ENCODE data around the gene GRAMD1B.
"Not testable (repeated sequence)": the region's sequence is repeated elsewhere in the genome, so short reads cannot be mapped to it uniquely, and the experiment has no call there.

Gene GRAMD1B

DNA sequence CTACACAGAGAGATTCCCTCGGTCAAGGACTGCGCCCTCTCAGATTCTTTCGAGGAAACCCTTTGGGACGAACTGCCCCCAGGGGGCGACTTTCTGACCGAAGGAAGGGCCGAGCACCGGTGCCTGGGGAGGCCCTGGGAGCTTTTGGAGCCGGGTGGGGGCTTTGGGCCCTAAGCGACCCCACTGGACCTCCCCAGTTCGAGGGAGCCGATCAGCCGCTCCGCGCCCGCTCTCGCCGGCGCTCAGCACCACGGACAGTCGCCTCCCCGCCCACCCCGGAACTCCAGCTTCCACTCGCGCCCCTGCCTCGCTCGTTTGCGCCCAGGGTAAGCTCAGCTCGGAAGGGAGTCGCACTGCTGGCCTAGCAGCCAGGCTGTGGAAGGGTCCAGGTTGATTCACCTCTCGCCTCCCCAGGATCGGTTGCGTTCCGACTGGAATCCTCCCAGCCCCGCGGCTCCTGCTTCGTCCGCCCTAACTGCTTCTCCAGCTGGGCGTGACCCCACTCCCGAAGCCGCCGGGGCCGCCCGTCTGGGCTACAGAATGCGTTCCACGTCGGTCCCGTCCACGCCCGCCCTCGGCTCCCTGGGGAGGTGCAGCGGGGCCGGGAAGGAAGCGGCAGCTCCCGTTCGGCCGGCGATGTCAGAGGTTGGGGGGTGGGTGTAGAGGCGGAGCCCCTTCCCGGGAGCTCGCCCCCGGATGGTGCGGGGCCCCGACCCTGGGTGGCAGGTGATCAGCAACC is 223.9 kb downstream of the GRAMD1B start:
- DNase-seq, result no peak

DNA sequence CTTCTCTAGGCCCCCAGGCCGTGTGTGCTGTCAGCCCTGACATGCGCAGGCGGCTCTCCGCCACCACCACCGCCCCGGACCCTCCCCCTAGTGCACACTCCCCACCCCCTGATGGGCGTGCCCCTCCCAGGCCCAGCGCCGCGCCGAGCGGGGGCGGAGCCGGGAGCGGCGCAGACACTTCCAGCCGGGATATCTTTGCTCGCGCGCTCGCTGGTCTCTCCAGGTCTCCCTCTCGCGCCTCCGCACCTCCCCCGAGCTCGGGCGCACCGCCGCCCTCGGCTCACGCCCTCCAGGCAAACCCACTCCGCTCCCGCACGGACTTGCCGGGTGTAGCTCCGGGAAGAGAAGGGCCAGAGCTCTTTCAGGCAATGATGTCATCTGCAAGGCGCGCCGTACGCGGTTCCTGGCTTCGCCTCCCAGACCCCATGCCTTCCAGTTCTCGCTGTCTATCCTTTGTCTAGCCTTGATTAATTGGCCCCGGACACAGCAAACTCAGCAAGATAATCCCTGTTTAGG is 224.6 kb downstream of the GRAMD1B start, which contains the start of gene SCN3B:
SCN3B (minus strand) TSS at position 59 of the 516 bp plus-strand sequence. CDS start 823 bp downstream, outside the sequence.
- peak; percentile 78 for DNase-seq

DNA sequence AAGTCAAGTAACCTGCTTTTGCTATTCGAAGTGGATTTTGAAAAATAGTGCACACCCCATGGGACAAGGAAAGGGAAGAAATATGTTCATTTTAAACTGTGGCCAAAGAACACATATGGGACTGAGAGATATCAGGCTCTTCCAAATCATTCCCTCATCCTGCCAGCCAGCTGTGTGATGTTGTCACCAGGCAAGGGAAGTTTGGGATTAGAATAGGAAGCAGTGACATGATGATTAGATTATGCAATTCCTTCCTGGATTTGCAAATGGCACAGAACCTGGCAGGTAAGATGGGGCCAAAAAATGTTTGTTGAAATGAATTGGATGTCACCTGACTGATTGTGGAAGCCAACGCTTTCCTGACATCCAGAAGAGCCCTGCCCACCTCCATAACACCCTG is 229.2 kb downstream of the GRAMD1B start:
- no peak for DNase-seq

DNA sequence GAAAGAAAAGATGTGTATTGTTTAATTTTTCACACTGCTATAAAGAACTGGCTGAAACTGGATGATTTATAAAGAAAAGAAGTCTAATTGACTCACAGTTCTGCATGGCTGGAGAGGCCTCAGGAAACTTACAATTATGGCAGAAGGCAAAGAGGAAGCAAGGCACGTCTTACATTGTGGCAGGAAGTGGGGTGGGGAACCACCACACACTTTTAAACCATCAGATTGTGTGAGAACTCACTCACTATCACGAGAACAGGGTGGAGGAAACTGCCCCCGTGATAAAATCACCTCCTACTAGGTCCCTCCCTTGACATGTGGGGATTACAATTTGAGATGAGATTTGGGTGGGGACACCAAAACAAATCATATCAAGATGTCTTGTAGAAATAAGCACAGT is 229.9 kb downstream of the GRAMD1B start:
- not testable (repeated sequence) for DNase-seq

DNA sequence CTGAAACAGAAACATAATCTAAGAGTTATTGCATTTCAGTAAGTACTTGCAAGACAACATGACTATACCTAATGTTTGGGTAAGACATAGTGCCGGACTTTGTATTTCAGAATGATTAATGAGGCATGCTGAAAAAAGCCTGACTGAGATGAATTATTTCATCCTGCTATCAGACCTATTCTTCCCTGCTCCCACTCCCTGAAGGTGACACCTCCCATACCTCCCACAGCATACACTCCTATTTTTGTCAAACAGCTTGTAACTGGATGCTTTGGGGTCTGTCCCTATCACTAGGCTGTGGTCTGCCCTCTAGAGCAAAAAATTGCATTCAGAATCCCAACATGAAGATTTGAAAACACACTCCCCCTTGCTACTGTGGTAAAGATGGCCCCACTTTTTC is 235.2 kb downstream of the GRAMD1B start:
- DNase-seq, result no peak

DNA sequence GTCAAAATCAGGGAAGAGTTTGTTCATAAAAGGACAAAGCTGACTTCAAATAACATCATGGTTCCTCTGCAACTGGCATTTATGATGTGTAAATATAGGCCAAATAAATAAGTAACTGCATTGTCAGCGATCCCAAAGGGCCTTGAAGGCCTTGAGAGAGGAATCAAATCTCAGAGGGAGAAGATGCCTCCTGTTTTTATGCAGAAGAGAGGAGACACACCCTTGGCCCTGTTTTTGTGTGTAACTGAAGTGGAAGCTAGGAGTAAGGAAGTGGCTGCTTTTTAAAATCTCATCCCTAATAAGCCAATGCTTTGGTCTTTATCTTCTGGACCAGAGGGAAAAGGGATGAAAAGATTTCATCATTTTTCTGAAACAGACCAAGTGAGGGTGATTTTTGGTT is 240.0 kb downstream of the GRAMD1B start:
- no peak for DNase-seq

DNA sequence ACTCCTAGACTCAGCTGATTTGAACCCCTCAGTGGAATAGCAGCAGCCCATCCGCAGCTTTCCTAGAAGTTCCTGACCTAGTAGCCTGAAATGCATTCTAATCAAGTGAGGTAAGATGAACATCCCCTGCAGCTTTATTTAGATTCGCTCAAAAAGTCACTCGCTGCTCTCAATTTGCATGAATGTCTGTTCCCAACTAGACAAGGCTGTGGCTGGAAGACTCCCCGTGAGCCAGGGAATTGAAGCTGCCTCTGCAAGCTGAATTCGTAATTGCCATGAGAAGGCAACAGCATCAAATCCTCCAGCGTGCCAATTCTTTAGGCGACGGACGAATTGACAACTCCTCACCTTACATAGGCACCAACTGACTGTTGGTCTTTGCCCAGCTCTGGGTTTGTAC is 241.5 kb downstream of the GRAMD1B start:
- DNase-seq, result no peak

DNA sequence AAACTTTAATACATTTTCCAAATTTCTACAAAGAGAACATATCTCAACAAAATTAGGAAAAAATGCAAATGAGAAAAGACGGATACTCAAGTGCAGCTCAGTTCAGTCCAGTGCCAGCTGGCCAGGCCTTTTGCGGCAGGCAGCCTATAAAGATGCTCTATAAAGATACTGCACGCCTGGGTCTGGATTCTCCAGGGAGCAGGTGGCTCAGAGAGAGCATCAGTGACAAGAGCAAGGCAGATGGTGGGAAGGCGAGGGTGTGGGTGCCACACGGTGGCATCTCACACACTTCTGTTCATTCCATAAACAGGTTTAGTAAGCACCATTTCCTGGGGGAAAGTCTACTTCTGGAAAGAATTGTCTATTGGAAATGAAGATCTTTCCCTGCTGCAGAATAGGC is 242.5 kb downstream of the GRAMD1B start:
- DNase-seq, result no peak

DNA sequence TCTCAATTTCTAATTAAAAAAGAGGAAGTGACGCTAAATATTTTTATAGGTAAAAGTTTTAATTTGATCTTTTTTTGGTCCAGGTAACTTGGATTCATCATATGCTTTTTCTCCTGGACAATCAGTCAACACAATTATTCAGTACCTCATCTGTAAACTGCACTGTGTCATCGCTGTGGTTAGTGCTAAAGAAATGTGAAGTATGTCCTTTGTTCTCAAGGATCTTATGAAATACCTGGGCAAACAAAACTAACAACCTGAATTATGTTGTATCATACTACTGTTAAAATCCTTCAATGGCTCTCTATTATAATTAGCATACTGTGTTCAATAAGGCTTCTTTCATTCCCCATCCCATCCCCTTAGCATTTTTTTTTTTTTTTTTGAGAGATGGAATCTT is 244.2 kb downstream of the GRAMD1B start:
- no peak for DNase-seq
